C1 segment of cervical spinal cord (tissue), 14 donors: ENCODE results near the gene CCRL2.

Experiments used
- DNase-seq, 14 donors: peaks; one replicate each; lab custom pipeline; 2025; lab: John Stamatoyannopoulos, UW

The CCRL2 gene

GRCh38 chr3:46456118-46456517 lies 49.1 kb downstream of the CCRL2 start:
- DNase-seq, result no peak
